HG03342 (cell line): Measurements from ENCODE around the gene VIPR1.

ENCODE experiments used
- ATAC-seq: cut with Tn5 transposase; IDR thresholded peaks from one replicate; pipeline ENCODE4 v1.9.1; 2021; ENCODE audit warnings: mild to moderate bottlenecking, moderate library complexity; ENCODE audit not compliant: unreplicated experiment

The VIPR1 gene, protein sequence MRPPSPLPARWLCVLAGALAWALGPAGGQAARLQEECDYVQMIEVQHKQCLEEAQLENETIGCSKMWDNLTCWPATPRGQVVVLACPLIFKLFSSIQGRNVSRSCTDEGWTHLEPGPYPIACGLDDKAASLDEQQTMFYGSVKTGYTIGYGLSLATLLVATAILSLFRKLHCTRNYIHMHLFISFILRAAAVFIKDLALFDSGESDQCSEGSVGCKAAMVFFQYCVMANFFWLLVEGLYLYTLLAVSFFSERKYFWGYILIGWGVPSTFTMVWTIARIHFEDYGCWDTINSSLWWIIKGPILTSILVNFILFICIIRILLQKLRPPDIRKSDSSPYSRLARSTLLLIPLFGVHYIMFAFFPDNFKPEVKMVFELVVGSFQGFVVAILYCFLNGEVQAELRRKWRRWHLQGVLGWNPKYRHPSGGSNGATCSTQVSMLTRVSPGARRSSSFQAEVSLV

GRCh38 chr3:42502429-42503250 lies at the start of gene VIPR1:
Gene VIPR1, plus strand, starts transcription at chr3:42502643. Its CDS starts 93 bp downstream, at chr3:42502736.
- ATAC-seq = peak; percentile 91

DNA sequence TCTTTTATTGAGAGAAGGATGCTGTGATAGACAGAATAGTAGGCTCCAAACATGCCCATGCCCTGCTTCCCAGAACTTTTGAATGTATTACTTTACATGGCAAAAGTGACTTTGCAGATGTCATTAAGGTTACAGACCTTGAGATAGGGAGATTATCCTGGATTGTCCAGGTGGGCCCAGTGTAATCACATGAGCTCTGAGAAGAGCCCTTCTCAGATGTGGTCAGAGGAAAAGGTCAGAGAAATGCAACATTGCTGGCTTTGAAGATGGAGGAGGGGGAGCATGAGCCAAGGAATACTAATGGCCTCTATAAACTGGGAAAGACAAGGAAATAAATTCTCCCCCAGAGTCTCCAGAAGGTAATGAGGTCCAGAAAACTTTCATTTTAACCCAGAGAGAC lies 46.2 kb upstream of the VIPR1 start:
- ATAC-seq = no peak

- no peak for ATAC-seq
Measured at GRCh38 chr3:42459151-42459550, 43.3 kb upstream of the VIPR1 start.

DNA sequence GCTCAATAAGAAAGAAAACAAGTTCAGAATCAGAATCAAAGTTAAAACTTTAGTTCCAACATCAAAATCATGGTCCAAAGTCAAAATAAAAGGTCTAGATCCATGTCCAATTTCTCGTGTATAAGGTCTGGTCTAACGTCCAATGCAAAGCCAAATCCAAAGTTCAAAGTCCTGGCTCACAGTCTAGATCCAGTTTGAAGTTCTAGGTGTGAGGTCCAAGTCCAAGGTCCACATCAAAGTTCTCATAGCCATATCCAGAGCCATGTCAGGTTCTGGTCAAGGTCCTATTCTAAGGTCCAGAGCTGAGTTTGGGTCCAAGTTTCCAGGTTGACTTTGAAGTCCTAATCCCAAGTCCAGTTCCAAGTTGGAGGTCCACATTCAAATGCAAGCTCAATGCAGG lies 40.7 kb upstream of the VIPR1 start:
- ATAC-seq = no peak

DNA sequence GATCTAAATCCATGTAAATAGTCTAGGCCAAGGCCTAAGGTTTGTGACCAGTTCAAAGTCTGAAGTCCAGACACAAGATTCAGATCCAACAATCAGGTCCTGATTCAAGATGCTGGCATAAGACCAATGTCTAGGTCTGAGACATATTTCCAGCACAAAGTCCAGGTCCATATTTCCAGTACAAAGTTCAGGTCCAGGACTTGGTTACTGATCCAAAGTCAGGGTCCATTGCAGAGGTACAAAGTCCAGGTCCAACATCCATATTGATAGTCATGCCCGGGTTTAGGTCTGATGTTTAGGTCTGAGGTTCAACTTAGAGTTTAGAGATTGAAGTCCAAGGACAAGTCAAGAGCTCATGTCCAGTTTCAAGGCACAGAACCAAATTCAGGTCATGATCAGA lies 39.4 kb upstream of the VIPR1 start:
- no peak for ATAC-seq

- ATAC-seq = no peak
Measured at GRCh38 chr3:42468111-42468510, 34.3 kb upstream of the VIPR1 start.

DNA sequence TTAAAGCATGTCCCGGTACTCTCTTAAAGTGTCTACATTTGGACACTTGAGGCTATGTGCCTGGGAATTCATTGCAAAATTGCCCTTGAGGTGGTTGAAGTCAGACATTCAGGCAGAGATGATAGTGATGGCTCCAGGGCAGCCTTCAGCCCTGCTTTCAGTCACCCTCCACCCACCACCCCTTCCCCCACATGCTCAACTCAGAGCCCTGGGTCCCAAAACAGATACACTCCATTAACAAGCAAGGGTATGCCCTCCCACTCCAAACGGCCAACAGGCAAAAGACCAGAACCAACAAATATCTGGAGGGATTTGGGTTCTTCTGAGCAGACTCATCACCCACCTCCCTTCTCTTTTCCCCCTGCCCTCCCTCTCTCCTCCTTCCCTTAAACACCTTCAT lies 29.9 kb upstream of the VIPR1 start:
- no peak for ATAC-seq

GRCh38 chr3:42473083-42473932 lies 29.1 kb upstream of the VIPR1 start:
- no peak for ATAC-seq

- ATAC-seq = no peak
Measured at GRCh38 chr3:42476225-42477125, 26.0 kb upstream of the VIPR1 start.

- ATAC-seq = no peak
Measured at GRCh38 chr3:42477696-42478095, 24.7 kb upstream of the VIPR1 start.

DNA sequence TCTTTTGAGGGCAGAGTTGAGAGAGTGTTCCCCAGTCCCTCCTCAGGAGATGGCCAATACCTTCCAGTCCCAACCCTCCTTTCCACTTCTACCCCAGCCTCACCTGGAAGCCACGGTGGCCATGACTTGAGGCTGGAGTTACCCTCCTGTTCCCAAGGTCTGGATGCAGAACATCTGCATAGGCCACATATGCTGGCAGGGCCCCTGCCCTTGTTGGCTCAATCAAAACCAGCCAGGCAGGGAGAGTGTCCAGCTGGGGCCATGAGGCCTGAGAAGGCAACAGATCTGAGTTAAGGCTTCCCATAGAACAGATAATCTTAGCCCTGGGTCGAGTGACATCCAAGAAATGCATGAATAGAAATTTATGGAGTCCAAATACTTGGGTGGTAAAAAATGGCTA lies 23.6 kb upstream of the VIPR1 start:
- no peak for ATAC-seq

GRCh38 chr3:42486814-42487565 lies 15.5 kb upstream of the VIPR1 start:
- no peak for ATAC-seq

GRCh38 chr3:42488687-42489086 lies 13.8 kb upstream of the VIPR1 start:
- ATAC-seq = no peak

- ATAC-seq = no peak
Measured at GRCh38 chr3:42489116-42489936, 13.1 kb upstream of the VIPR1 start.

DNA sequence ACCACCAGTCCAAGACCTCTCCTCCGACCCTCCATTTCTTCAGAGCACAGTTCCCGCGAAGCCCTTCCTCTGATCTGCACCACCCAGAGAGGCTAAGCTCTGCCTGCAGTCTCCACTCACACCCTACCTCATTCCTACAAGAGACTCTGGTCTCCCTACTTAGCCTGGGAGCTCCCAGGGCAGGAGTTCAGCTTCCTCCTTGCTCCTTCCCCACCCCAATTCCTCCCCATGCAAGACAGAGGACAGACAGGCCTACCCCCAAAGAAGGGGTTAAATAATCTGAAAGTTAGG lies 12.6 kb upstream of the VIPR1 start:
- peak; percentile 9 for ATAC-seq

DNA sequence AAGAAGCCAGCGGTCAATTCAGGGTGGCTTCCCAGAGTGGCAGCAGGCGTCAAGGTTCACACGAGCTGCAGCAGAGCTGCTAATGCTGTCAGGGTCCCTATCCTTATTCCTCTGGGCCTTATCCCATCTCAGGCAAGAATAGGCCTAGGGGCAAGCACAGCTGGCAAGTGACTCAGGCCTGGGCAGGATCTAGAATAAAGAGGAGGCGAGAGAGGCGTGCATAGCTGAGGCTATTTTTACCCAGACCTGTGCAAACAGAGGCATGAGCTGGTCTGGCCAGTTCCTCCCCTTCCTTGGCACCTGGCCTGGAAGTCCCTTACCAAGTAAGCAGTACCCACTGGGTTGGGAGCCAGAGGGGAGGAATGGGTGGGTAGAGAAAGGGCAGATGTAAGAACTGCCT lies 12.2 kb upstream of the VIPR1 start:
- ATAC-seq = peak; percentile 98

- no peak for ATAC-seq
Measured at GRCh38 chr3:42491881-42492507, 10.4 kb upstream of the VIPR1 start.

DNA sequence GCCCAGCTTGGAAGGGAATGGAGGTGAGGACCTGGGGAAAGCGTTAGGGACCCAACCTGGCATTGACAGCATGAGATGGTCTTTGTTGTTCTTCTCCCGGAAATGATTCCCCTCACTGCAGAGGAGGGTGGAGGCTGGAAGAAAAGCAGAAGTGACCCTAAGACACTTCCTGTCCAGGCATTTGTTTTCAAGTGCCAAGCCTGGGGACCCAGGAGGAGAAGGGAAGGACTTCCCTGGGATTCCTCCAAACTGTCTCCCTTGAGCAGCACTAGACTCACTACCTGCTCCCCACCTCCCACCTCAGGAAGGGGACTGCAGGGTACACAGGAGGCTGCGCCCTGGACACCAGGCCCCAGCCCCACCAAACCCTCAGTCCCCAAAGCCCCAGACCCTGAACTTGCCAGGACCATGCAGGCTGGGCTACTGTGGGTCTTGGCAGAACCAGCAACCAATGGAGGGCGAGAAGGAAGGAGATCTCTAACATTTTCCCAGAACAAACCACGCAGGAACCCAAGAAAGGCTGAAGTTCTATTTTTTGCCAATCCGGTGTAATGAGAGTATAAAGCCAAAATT lies 9.8 kb upstream of the VIPR1 start:
- no peak for ATAC-seq
